HL-60/S4 treated with phorbol 12-myristate 13-acetate at 8.2 ng/mL for 4 days and 3 days (cell line): Measurements from ENCODE around the gene FBXO21.
"Not testable (repeated sequence)": the region's sequence is repeated elsewhere in the genome, so short reads cannot be mapped to it uniquely, and the experiment has no call there.

Source experiments
- in situ Hi-C: fragments of 300-500 bp; cut with MboI; formaldehyde crosslinking; loops from 2 replicates; pipeline ENCODE4 v1.15.0; 2022; ENCODE audit warnings: low sequenced_read_pairs

FBXO21 gene

DNA sequence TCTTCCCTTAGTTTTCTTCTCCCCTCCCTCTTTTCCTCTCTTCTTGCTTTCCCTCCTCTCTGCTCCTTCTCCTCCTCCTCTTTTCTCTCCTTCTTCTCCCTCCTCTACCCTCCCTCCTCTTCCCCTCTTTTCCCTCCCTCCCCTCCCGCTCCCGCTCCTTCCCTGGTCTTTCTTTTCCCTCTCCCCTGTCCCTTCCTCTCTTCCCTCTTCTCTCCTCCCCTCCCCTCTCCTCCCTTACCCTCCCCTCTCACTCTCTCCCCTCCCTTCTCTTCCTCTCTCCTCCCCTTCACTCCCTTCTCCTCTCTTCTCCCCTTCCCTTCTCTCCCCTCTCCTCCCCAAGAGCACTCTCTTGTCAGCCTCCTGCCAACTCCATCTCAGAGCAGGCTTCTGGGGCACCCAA lies 17.4 kb upstream of the FBXO21 start:
- in situ Hi-C loops: no loop called here

DNA sequence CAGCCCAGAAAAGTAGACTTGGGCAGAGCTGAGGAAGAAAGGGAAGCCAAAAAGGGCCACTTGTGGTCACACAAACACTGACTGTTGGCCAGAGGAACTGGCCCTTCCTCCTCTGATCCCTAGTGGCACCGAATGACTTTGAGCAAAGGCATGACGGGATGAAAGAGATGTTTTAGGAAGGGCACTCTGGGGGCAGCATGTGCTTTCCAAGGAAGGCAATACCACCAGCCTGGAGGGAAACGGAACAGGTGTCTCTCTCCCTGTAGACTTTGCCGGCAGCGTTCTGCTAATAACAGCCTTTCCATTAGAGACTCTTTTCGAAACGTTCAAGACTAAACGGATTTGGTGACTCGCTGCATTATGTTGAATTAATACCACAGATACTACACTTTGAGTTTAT lies 12.3 kb upstream of the FBXO21 start:
- in situ Hi-C loops: no loop called here

DNA sequence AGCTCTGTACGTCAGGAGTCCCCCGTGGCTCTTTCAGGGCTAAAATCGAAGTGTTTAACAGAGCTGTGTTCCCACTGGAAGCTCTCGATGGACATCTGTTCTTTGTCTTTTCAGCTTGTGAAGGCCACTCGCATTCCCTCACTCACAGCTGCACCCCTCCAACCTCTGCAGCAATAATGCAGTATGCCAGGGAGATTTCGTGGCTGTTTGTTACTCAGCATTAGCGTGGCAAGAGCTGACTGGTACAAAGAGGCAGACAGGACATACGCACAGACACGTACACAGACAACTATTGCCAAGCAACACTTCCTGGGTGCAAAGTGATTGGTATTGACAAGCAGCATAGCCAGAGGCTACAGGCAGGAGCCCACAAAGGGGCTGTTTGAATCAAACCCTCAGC lies 11.8 kb upstream of the FBXO21 start:
- in situ Hi-C loops: no loop called here

DNA sequence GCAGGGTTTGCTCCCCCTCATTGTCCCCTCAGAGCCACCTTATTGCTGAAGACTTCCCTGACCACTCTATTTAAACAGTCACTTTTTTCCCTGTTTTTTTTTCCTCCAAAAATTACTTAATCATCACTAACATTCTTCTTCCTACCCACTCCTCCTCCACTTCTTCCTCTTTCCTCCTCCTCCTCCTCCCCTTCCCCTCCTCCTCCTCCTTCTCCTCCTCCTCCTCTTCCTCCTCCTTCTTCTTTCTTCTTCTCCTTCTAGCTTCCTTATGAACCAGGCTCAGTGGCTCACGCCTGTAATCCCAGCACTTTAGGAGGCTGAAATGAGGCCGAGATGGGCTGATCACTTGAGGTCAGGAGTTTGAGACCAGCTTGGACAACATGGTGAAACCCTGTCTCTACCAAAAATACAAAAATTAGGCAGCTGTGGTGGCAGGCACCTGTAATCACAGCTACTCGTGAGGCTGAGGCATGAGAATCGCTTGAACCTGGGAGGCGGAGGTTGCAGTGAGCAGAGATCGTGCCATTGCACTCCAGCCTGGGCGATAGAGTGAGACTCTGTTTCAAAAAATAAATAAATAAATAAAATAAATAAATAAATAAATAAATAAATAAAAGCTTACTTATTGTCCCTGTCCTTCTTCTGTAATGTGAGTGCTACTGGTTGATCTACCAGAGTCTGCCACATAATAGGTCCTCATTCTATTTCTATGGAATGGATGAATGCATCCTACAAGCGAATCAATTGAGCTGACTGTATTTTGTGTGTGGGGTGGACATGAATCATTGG lies 9.9 kb upstream of the FBXO21 start:
- in situ Hi-C loops: not testable (repeated sequence)

DNA sequence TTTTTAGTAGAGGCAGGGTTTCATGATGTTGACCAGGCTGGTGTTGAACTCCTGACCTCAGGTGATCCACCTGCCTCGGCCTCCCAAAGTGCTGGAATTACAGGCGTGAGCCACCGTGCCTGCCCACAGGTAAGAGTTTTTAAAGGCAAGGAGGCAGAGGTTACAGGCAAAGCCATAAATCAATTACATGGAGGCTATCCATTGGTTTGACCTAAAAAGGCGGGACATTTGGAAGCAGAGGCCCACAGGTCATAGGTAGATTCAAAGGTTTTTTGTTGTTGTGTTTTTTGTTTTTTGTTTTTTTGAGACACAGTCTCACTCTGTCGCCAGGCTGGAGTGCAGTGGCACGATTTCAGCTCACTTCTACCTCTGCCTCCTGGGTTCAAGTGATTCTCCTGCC lies 6.1 kb upstream of the FBXO21 start:
- in situ Hi-C loops: not testable (repeated sequence)

DNA sequence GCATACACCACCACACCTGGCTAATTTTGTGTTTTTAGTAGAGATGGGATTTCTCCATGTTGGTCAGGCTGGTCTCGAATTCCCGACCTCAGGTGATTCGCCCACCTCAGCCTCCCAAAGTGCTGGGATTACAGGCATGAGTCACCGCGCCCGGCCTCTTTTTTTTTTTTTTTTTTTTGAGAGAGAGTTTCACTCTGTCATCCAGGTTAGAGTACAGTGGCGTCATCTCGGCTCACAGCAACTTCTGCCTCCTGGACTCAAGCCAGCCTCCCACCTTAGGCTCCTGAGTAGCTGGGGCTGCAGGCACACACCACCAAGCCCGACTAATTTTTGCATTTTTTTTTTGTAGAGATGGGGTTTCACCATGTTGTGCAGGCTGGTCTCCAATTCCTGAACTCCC lies 4.8 kb upstream of the FBXO21 start:
- in situ Hi-C loops: not testable (repeated sequence)

DNA sequence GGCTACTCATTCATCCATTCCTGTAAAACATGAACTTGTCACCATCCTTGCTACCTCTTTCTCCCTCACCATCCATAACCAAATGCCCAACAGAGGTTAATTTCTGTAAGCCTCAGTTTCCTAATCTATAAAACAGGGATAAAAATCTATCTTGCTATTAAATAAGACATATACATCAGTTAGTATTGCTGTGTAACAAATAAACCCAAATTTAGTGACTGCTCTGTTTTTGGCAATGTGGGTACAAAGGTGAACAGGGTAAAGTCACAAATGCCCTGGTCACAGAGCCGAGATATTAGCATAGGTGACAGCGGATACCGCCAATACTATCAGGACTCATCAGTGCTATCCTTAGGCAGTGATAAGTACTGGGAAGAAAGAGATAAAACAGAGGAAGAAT lies 3.6 kb upstream of the FBXO21 start:
- in situ Hi-C loops: no loop called here

DNA sequence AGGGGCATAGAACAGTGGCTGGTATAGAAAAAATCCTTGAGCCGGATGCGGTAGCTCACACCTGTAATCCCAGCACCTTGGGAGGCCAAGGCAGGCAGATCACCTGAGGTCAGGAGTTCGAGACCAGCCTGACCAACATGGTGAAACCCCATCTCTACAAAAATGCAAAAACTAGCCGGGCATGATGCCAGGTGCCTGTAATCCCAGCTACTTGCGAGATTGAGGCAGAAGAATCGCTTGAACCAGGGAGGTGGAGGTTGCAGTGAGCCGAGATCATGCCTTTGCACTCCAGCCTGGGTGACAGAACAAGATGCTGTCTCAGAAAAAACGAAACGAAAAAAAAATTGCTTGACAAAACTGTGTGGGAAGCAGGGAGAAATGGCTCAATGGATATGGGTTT lies 2.3 kb upstream of the FBXO21 start:
- in situ Hi-C loops: not testable (repeated sequence)

DNA sequence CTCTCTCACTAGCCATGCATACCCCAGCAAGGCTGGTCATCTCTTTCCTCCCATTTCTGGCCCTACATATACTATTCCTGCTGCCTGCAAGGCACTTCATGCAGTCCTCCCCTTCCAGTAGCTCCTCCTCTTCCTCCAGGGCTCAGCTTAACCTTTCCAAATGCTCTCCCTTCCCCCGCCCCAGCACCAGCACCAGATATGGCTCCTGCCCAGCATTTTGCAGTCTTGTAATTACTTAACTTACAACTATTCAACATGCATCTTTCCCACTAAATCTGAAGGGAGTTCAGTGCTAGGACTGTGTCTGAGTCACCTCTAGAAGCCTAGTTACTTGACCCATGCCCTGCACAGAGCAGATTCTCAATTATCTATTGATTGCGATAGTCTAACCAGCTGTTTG lies 1.8 kb upstream of the FBXO21 start:
- in situ Hi-C loops: no loop called here

DNA sequence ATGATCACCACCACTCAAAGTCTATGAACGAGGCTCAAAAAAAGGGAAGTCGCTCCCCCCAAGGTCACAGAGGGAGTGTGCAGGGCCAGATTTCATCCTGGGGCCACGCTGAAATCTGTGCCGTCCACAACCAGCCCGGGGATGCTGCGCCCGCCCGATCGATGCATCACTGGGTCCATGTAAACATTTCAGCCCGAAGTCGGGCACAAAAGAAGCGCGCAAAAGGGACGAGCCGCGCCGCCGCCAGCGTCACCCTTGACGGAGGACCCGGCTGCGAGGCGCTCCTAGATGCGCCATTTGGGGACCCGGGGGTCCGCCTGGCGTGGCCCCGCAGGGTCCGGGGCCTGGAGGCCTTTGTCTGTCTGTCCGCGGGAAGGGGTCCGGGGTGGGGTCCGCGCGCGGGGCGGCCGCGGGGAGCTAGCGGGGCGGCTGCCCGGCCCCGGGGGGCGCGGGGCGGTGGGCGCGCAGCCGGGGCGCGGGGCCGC lies 503 bp downstream of the FBXO21 start:
- in situ Hi-C loops: no loop called here

DNA sequence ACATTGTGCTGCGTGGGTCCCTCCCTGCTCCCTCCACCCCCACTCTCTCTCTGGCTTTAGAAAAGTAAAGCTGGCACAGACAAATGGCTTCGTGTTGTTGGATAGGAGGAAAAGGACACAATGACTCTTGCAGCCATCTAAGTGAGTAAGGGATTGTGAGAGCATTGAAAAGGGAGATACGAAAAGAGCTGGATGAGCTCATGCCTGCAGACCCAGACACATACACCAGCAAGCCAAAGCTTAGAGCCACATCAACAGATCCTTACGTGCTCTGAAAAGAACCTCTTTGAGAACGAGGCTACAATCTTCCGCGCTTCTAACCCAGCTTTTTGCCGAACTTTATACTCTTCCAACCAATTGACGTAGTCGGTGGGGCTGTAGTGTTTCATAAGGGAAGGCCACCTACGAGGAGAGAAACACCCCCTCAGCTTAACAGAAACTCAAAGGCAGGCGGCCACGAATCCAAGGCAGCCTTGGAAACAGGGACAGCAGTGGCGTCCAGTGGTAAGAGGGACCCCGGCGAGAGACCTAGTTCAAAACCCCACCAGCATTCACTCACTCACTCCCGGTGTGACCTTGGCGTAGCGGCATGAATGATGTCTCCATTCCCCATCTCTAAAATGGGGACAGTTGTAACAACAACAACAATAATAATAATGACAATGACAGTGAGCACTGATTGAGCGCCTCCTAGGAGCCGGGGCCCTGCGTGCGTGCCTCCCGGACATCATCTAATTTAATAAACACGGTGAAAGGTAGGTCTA lies 1.1 kb downstream of the FBXO21 start:
- in situ Hi-C loops: no loop called here

DNA sequence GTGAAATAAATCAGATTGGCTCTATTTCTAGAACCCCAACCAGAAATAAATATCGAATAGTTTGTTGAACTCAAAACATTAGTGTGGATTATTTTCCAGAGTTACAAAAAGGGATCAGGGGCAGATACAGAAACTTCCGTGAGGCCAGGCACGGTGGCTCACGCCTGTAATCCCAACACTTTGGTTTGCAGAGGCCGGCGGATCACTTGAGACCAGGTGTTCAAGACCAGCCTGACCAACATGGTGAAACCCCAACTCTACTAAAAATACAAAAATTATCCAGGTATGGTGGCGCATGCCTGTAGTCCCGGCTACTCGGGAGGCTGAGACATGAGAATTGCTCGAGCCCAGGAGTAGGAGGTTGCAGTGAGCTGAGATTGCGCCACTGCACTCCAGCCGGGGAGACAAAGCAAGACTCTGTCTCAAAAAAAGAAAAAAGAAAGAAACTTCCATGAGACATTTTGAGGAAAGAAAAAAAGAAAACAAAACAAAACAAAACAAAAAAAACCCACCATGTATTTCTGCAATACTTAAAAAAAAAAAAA lies 2.1 kb downstream of the FBXO21 start:
- in situ Hi-C loops: no loop called here

DNA sequence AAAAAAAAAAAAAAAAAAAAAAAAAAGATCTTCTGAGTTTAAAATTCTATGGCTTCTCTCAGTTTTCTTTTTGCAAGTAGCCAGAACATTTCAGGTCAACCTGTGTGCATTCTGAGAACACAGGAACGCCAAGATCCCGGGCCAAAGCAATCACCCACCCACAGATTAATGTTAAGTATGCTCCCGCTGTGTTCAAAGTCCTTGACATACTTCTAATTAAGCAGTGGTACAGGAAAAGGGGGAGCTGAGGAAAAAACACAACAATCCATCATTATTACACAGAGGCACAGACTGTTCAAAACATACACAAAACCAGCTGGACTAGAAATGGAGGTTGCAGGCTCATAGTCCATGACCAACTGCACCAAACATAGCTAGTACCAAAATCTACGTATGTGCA lies 2.8 kb downstream of the FBXO21 start:
- in situ Hi-C loops: no loop called here

DNA sequence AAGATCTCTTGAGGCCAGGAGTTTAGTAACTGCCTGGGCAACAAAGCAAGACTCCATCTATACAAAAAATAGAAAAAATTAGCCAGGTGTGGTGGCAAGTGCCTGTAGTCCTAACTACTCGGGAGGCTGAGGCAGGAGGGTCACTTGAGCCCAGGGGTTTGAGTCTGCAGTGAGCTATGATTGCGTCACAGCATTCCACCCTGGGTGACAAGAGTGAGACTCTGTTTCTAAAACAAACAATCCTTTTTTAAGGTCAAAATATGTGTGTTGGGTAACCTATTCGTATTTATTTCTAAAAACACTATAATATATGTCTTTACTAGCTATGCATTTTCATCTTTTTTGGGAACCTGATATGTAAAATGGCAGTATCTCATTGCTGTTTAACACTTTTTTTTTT lies 7.4 kb downstream of the FBXO21 start:
- in situ Hi-C loops: no loop called here

DNA sequence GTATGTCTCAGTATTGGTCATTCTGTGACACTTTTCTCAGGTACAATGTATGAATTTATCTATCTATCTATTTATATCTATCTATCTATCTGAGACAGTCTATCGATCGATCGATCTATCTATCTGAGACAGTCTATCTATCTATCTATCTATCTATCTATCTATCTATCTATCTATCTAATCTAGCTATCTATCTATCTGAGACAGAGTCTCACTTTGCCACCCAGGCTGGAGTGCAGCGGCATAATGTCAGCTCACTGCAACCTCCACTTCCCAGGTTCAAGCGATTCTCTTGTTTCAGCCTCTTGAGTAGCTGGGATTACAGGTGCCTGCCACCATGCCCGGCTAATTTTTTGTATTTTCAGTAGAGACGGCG lies 8.8 kb downstream of the FBXO21 start:
- in situ Hi-C loops: not testable (repeated sequence)

DNA sequence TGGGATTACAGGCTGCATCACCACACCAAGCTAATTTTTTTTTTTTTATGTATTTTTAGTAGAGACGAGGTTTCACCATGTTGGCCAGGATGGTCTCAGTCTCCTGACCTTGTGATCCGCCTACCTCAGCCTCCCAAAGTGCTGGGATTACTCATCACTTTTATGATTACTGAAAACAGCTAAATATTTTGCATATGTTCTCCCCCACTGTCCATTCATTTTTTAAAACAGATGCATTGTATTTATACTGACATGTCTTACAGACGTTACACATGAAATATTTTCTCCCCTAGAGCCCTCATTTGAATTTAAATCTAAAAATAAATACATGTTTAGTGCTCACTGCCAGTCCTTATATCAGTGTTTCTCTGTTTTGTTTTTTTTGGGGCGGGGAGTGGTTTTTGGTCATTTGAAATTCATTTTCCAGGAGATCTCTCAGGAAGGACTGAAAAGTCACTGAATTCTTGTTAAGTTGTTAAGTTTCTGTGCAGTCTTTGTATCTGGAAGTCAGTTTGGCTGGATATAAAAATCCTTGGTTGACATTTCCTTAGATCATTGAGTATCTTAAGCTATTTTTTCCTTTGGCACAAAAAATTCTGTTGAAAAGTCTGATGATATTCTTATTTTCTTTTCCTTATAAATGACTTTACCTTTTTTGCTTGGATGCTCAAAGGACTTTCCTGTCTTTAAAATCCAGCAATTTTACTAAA lies 9.4 kb downstream of the FBXO21 start:
- in situ Hi-C loops: no loop called here

DNA sequence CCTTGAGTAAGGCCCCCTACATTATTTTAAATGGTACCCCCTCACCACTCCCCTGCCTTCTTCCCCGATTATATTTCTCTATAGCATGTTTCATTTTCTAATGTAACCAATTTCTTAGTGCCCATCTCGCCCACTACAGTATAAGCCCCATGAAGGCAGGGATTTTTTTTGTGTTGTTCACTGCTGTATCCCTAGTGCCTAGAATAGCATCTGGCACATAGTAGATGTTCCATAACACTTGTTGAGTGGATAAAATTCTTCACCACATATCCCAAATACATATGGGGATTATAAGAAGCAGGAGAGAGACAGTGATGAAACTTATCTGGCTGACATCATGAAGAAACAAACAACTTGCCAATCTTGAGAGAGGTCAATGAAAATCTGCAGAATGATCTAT lies 11.5 kb downstream of the FBXO21 start:
- in situ Hi-C loops: no loop called here

DNA sequence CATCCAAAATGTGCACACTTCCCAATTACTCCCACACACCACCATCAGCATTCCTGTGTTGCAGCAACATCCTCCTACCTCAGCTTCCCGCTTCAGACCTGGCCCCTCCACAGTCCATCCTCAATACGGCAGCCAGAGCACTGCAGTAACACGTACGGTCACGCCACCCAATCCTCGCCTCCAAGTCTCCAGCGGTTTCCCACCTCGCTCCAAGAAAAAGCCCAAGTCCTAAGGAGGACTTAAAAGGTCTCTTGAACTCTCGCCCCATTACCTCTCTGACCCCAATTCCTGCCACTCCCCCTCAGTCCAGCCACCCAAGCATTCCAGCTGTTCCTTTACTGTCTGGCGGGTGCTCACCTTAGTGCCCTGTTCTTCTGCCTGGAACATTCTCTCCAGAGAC lies 12.0 kb downstream of the FBXO21 start:
- in situ Hi-C loops: no loop called here

DNA sequence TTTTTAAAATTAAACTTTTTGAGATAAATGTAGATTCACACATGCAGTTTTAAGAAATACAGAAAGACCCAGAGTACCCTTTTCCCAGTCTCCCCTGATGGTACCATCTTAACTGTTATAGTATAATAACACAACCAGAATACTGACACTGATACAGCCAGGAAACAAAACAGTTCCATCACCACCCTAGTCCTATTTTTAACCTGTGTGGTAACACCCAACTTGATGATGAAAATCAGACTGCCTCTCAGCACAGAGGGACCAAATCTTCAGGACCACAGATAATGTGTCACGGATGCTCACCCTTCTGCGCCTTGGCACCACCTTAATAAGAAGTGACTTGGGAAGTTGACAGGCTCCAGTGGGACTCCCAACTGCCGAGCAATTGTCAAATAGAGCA lies 18.1 kb downstream of the FBXO21 start:
- in situ Hi-C loops: no loop called here

DNA sequence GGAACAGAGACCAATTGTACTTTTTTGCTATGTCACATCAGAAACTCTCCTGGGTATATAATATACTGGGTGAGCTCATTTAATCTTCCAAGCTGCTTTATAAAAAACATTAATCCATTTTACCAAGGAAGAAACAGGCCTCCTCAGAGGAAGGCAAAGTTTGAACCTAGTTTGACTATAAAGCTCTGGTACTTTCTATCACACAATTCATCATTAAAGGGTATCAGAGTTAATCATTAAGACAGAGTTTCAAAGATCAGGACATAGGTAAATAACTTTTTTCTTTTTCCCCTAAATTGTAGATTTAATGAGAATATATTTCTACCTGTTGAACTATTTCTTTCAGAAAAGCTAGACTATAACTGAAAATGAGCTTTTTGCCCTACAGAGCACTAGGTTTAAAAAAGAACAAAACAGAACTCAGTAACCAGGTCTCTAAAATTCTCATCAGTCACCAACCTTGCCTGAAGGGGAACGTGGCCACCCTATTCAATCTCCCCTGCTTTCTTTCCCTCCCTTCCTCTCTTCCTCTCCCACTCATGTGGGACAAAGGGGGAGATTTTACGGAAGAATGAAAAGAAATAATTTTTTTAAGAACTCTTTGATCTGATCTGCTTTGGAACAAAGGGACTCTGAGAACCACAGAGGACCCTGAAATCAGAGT lies 18.6 kb downstream of the FBXO21 start:
- in situ Hi-C loops: no loop called here

DNA sequence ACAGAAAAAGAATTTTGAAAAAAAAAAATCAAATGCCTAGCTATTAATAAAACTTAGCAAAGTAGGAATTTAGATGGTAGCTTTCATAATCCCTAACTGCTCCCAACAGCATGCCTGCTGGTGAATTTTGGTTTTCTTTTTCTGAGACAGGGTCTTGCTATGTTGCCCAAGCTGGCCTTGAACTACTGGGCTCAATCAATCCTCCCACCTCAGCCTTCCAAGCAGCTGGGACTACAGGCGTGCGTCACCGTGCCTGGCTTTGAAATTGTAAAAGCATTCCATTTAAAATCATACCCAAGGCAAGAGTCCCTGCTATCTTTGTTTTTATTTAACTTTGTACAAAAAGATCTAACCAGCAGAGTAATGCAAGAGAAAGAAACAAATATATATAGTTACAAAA lies 20.7 kb downstream of the FBXO21 start:
- in situ Hi-C loops: no loop called here
